ENCODE results near the gene KRT71.

GRCh38 chr12:52497975-52498374 lies 55.0 kb downstream of the KRT71 start:
- no peak for TF ChIP-seq CTCF (IDR thresholded peaks at IDR 0.05)
- no peak for TF ChIP-seq POLR2A (IDR thresholded peaks at IDR 0.05)

Measured in sigmoid colon (tissue), 3 donors.